Right ventricle myocardium inferior (tissue), 1 donor: ENCODE measurements around the gene MAP3K8. TPM values are rescaled to one million over a fixed set of nuclear protein-coding genes. Genes with fewer than 3 reads are reported as not detected.
A peak's percentile ranks its signal among the peaks of the same experiment; 100 is the strongest.

ENCODE experiments used
- ATAC-seq: fragments of 200-7000 bp; cut with Tn5 transposase; one replicate; pipeline ENCODE4 v1.9.1; 2020; ENCODE audit warnings: mild to moderate bottlenecking, moderate library complexity
- DNase-seq: peaks from one replicate; pipeline ENCODE4 v3.0.0; 2021; ENCODE audit errors: missing footprints
- intact Hi-C: fragments of 100-400 bp; cut with DNase I; formaldehyde crosslinking; loops from one replicate; pipeline ENCODE4 v1.11.0; 2022
- total RNA-seq: library from RNA; stranded (reverse); fragmentation: NEBNext Ultra II Directional; extraction: Animal tissue kit (Norgen Biotek cat#: 25700); gene quantifications from one replicate; pipeline ENCODE4 v1.2.1, GENCODE V29; 2021
- donor health status: DM: no; HTN: yes; CAD: no; lungs with severe emphysema.

The MAP3K8 gene
- total RNA-seq, 1 donor from 2014 or later: 6.7 TPM

DNA sequence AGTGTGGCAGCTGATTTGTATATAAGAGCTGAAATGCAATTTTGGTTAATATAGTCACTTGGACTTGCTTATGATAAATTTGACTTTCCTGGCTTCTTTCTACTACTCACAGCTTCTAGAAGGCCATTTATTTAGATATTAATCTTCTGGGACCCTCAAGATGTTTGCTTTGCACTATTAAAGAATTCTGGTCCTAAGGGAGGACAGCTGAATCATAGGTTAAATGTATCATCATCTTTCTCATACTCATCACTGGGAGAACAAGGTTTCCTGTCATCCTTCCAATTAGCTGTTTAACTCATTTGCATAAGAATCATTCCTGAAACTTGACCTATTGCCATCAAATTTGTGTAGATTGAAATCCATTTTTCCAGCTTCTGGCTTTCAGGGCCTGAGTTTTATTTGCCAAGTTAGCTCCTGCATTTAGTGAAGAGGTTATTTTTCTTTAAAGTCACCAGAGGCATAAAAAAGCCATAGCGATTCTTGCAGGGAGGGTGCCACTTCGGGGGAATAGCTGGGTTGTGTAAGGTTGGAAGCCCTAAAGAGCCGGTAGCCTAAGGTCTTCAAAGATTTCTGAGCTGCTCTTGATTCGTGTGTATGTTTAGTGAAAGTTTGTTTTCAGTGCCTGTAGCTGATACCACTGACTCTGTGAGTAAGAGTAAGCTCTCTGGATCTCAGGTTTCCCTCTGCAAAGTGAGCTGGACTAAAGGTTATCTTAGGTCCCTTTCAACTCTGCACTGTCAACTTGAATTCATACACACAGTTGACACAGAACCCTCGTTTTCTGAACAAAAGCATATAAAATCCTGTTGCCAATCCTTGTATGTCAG lies 4.3 kb downstream of the MAP3K8 start:
- no peak for DNase-seq
- no peak for ATAC-seq
- intact Hi-C loops: no loop called here

DNA sequence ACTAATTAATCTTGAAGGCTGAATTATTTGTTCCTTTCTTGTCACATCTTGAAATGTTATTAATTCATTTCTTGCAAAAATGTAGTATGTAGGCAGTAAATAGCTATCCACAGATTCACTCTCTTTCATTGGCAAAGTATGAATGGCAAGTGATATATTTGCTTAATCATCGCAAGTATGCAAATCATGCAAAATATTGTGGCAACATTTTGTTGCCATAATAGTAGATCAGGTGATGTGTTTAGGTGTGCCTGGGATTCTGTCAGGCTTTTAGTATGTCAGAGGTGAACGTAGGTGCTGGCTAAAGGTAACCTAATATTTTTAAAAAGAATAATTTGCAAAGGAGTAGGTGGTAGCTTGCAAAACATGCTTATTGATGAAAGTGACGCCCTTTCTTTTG lies 5.9 kb downstream of the MAP3K8 start:
- DNase-seq: no peak
- no peak for ATAC-seq
- intact Hi-C loops: no loop called here

DNA sequence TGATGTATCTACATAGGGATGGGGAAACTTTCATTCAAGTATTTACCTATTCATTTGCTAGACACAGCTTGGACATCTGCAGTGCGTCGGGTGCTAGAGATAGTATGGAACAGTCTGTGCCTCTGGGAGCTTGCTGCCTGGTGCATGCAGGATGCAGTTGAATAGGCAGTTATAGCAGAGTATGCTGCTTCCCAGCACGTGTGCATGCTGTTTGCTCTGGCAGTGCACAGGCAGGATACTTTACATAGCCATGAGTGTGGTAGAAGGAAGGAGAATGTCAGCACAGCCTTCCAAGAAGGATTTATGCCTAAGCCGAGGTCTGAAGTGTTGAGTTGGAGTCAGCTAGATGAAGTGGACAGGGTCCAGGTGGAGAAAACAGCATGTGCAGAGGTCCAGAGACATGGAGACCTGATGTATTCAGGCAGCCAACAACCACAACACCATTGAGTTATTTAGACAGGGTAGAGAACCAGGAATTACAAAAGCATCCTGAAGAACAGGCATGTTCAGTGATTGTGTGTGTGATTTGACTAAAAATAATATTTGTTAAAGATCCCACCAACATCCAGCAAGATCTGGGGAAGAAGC lies 8.1 kb downstream of the MAP3K8 start:
- ATAC-seq (no peak), DNase-seq (no peak)
- intact Hi-C loops: no loop called here

DNA sequence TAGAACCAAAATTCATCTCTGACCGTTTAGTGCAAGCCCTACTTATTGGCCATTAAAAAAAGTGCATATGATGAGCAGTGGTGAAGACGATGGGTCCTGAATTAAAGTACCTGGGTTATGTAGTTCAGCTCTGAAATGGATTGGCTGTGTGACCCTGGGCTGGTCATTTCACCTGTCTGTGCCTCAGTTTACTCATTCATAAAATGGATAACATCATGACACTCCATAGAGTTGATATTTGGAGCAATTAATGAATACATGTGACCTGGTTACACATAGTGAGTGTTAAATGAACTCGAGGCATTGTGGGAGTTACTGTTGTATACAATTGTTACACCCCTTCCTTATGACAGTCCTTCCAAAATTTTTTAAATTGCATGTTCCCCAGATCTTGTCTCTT lies 9.1 kb downstream of the MAP3K8 start:
- no peak for ATAC-seq

DNA sequence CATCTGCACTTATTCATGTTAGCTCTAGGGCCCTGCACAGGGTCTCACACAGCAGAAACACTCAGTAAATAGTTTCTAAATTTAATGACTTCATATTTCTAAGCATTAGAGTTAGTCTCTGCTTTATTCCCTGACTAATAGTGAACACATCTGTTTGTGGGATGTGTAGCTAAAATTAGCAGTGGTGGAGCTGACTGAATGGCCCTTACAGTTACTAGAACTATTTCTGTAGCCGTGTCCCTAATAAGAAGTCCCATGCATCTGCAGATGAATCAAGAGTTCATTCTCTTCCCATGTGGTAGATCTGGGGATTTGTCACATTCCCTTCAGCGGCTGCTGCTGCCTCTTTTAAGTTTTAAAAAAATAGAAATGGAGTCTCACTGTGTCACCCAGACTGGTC lies 11.7 kb downstream of the MAP3K8 start:
- intact Hi-C loops: no loop called here
- ATAC-seq (peak; percentile 49), DNase-seq (no peak)

More for the DNA sequence above, 9.1 kb downstream of the MAP3K8 start:
- intact Hi-C loops: no loop called here
- DNase-seq: no peak

DNA sequence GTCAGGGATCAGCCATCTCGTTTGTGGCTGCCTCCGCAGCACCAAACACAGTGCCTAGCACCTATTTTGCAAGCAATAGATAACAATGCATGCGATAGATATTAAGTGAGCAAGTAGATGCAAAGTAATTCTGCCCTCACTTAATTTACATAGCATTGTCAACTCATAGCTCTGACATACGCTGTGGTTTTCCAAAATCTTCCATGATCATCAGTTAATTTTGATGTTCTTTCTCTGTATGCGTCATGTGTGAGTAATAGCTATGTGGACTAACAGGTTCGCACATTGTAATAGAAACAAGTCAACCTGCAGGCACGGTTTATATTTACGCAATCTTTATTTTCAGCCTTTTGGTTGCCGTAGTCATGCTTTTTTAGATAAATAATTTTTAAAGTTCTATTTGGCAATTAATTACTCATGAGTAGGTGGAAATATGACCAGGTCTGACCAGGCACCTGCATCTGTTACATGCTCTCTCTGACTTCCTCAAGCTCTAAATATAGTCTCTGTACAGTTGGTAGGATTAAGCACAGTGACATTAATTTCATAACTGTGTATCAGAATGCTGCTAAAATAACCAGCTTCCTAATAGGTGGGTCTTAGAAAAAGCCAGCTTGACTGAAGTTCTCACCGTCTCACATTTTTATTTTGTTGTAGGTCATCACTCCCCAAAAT lies 13.3 kb downstream of the MAP3K8 start:
- intact Hi-C loops: no loop called here
- ATAC-seq: no peak
- no peak for DNase-seq

DNA sequence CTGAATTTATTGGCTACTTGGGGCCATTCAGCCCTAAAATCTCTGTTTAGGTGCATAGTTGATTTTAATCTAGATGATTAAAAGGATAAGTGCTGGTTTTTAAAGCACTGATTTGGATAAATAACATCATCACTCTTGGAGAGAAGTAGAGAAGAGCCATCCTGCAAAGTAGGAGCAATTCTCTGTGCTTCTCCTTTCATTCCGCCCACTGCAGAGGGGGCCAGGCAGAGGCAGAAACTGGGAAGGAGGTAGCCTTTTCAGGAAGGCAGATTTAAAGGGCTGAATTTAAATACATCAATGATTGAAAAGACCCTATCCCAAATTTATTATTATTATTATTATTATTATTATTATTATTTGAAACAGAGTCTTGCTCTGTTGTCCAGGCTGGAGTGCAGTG lies 14.1 kb downstream of the MAP3K8 start:
- DNase-seq (no peak), ATAC-seq (no peak)
- intact Hi-C loops: no loop called here

DNA sequence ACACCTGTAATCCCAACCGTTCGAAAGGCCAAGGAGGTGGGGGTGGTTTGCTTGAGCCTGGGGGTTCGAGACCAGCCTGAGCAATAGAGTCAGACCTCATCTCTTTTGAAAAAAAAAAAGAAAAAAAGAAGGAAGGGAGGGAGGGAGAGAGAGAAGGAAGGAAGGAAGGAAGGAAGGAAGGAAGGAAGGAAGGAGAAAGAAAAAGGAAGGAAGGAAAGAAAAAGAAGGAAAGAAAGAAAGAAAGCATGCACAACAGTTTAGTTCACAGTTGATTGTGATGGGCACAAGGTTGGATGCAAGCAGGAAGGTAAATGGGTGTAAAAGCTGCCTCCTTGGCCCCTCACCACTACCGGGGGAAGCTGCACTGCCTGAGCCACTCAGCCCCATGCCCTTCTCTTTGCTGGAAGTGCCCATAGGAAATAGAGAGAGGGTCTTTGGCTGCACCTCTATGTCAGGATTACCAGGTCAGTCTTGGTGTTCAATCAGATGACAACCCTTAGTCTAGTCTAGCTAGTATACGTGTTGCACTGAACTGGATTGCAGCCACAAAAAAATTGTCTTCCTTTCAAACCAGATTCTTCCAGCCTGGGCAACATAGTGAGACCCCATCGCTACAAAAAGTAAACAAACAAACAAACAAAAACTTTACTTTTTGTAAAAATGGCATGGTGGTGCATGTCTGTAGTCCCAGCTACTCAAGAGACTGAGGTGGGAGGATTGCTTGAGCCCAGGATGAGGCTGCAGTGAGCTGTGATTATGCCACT lies 20.0 kb downstream of the MAP3K8 start:
- intact Hi-C loops: loop anchor here (2.0 kb wide), 1 partner anchor 19 kb away; the partner anchor contains the start of gene MAP3K8
- DNase-seq: no peak
- ATAC-seq: peak; percentile 4

DNA sequence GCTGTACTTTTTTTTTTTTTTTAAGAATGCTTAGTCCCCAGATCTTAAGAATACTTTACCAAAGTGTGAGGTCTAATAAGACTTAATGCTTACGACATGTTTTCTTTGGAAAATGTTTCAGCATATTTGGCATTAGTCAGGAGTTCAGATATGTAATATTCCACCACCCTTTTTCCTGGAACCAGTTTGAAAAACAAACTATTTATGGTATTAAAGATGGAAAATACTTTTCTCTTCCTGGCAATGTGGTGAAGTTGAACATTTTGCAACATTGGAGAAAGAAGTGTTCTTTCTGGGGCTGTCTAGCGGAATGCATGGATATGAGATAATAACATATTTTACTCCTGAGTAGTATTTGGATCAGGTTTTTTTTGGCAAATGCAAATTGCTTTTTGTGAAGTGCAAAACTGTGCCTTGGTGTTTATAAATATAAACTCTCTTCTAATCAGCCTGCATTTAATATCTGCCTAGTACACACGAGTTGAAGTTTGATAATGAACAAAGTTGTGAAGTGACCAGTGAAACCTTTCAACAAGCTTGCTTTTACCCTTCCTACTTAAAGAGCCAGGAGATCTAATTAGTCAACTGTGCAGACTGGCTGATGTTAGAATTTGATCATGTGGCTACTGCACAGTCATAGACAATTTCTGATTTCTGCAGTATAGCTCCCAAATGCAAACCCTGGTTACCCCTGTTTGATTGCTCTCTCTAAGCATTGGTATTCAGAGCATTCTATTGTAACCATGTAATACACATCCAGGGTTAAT lies 20.9 kb downstream of the MAP3K8 start:
- intact Hi-C loops: loop anchor here (2.0 kb wide), 1 partner anchor 20 kb away; the partner anchor contains the start of gene MAP3K8
- ATAC-seq: peak; percentile 84

DNA sequence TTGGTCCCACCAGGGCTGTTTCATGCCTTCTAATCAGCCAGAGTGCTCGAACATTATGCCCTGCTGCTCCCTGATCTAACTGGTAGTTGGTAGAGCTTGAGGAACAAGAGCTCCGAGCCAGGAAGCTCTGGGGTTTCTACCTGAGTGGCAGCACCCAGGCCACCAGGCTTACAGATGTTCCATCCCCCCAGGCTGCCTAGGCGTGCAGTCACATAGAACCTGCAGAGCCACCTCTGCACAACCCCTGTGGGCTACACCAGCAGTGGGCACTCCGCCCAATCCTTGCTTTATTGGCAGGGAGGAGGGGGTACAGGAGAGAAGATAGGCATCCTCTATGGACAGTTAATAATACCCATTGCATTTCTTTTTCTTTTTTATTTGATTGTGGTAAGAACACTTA lies 21.8 kb downstream of the MAP3K8 start:
- intact Hi-C loops: loop anchor here (2.0 kb wide), 1 partner anchor 21 kb away; the partner anchor contains the start of gene MAP3K8
- ATAC-seq (no peak), DNase-seq (no peak)

More for the DNA sequence above, 20.9 kb downstream of the MAP3K8 start:
- DNase-seq: no peak

DNA sequence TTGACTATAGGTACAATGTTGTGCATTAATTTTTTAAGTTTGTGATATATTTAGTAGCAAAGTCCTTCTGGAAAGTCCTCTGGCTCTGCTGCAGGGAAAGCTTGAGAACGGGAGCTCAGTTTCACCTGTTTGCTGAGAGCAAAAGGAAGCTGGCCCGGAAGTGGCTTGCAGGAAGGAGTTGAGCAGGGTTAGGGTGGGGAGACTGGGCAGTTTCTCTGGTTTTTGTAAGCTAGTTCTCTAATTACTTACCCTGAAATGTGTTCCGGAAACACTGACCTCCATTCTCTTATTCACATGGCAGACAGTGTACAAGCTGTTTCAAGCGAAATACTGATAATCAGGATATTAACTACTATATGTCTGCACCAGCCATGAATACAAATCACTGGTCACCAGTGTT lies 22.3 kb downstream of the MAP3K8 start:
- DNase-seq (no peak), ATAC-seq (peak; percentile 24)
- intact Hi-C loops: no loop called here

DNA sequence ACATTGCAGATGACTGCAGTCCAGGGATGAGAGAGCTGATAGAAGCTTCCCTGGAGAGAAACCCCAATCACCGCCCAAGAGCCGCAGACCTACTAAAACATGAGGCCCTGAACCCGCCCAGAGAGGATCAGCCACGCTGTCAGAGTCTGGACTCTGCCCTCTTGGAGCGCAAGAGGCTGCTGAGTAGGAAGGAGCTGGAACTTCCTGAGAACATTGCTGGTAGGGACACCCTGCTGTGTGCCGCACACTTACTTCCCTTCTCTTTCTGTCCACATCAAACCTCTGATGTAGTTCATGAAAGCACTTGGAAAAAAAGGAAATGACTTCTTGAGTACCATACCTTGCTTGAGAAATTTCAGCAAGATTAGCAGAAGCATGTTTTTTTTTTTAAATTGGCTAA lies 25.3 kb downstream of the MAP3K8 start:
- ATAC-seq (peak; percentile 33), DNase-seq (peak; percentile 77)
- intact Hi-C loops: no loop called here

DNA sequence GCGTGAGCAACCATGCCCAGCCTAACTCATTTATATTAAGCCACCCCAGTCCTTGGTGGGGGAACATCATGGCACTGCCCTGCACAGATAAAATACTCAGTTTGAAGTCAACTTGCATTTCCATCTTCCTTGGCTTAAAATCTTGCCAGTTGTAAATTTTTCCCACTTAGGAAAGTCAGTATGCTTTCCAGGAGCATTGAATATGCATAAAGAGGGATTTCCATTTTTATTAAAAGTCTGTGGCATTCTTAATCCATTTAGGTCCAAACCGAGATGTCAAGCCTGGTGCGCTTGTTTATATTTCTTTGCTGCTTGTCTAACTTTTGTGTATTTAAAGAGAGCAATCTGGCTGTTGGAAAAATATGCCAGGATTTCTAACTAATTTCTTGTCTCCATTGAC lies 26.1 kb downstream of the MAP3K8 start:
- ATAC-seq (no peak), DNase-seq (no peak)
- intact Hi-C loops: no loop called here

DNA sequence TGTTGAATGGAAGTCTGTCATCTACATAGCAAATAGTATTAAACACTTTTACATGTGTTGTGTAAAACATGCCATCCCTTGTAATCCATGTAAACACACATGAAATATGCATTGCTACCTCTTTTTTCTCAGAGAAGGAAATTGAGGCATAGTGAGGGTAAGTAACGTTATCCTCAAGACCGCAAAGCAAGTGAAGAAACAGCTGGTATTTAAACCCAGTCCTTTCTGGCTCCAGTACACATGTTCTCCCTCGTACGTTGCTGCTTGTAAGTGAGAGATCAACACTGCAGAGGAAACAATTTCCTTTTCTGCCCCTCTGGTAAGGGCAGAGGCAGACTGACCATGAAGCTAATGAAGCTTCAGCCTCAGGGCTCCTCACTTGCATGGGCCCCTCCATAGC lies 28.5 kb downstream of the MAP3K8 start:
- no peak for ATAC-seq

DNA sequence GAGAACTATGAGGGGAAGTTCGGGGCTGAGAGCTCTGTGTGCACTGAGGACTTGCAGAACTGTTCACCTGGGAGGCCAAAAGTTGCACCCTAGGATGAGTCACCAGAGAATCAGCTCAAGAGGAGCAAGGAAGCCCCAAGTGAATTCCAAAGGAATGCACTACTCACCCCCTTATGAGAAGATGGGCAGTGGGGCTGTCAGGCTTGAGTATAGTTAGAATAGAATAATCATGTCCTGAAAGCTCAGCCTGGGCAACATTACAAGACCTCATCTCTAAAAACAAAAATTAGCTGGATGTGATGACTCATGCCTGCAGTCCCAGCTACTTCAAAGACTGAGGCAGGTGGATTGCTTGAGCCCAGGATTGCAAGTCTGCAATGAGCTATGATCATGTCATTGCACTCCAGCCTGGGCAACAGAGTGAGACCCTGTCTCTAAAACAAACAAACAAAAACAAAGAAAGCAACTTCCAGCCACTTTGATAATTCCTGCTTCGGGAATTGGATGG lies 30.0 kb downstream of the MAP3K8 start:
- intact Hi-C loops: no loop called here

More for the DNA sequence above, 28.5 kb downstream of the MAP3K8 start:
- DNase-seq: no peak
- intact Hi-C loops: no loop called here

DNA sequence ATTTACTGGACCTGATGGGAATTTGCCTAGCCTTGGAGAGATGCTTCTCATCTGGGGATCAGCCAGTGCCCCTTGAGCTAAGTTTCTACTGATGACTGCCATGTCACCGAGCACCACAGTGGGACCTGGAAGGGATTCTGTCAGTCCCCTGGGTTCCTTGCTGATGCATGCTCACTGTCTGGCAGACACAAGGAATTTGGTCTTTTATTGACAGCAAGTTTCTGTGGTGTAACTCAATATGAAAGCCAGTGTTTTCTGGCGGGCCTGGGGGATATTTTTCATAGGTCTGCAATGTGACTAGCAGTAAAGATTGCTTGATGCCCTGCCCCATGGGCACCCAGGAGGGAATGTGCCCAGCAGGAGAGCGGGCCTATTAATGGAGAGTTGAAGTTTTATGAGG lies 30.7 kb downstream of the MAP3K8 start:
- ATAC-seq: no peak
- intact Hi-C loops: no loop called here
- DNase-seq: no peak

More for the DNA sequence above, 30.0 kb downstream of the MAP3K8 start:
- DNase-seq: no peak
- ATAC-seq: no peak

DNA sequence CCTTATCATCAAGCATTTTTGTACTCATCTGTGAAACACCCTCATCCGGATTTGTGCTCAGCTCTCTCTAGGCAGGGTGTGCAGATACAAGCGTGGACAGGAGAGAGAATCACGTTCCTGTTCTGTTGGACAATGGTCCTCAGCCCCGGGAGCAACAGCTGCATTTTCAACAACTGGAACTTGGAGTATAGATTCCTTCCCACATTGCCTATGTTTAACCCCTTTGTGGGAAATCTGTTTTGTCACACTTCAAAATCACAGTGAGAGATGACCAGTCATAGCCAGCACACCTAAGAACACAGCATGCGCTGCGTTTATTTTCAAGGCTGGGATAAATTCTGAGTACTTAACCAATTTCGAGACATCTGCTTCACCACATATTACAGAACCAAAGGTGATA lies 32.5 kb downstream of the MAP3K8 start:
- ATAC-seq: no peak
- intact Hi-C loops: no loop called here
- DNase-seq: no peak

DNA sequence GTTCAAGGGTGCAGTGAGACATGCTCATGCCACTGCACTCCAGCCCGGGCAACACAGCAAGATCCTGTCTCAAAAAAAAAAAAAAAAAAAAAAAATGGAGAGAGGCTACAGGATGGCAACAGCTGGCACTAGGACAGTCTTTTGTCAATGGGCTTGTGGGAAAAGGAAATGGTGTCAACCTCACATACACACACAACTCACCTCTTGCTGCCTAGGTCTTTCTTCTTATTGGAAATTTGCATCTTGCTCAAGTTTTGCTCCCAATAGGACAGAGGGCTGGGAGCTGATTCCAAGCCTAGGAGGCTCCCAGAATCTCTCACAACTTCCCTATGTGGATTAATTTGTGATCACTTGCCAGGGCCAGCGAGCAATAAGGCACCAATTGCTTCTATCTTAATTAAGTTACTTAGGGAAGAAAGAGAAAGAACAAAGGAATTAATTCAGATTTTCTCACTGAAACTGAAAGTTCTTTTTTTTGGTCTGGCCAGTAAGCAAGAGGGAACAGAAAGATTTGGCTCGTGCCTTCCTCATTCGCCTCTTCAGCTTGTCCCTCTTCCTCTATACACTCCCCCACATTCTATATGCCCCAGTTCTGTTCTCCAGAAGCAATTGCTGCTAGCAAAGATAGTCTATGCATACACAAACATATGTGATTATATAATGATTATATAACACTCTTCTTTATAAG lies 33.8 kb downstream of the MAP3K8 start:
- DNase-seq: no peak
- intact Hi-C loops: no loop called here
- no peak for ATAC-seq
